ENCODE measurements around the gene NLE1.
"Not testable (repeated sequence)": the region's sequence is repeated elsewhere in the genome, so short reads cannot be mapped to it uniquely, and the experiment has no call there.

Gene NLE1

DNA sequence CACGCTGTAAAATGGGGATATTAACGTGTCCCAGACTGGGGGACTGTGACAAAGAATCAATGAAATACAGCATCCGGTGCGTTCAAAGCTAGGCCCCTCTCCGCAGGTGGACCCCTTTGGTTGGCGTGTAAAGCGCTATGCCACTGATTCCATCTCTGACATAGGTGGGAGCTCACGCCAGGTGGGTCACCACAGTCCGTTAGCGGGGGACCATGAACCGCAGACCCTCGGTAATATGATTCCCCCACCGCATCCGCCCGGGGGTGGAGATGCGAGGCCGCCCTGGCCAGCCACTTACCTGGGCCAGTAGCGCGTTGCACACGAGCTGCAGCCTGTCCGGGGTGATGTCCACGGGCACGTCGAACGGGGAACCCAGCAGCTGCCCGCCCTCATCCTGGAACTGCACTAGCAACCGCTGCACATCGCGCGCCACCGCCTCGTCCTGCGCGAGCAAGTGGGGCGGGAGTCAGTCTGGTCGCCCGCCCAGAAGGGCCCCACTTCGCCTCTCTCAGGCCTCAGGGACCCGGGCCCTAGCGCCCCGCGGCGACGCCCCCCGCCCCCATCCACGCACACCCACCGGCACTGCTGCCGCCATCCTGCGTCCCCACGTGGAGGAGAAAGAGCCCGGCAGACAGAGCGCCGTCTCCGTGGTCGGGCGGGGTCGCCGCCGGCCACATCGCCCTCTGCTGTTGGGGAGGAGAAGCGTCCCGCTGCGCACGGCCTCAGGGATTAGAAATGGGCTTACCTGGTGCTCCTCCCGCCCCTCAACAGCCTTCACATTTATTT, at the start of gene NLE1:
Gene NLE1 (minus strand): TSS at position 623 of the 786 bp plus-strand sequence. CDS start 28 bp downstream, at position 595.
- peak; percentile 81 for DNase-seq

- no peak for DNase-seq
Observed at GRCh38 chr17:35191001-35191695, 49.0 kb upstream of the NLE1 start.

GRCh38 chr17:35189291-35189690, 47.2 kb upstream of the NLE1 start:
- no peak for DNase-seq

- DNase-seq = no peak
Observed at GRCh38 chr17:35188111-35188510, 46.0 kb upstream of the NLE1 start.

- no peak for DNase-seq
Observed at GRCh38 chr17:35187481-35187880, 45.4 kb upstream of the NLE1 start.

DNA sequence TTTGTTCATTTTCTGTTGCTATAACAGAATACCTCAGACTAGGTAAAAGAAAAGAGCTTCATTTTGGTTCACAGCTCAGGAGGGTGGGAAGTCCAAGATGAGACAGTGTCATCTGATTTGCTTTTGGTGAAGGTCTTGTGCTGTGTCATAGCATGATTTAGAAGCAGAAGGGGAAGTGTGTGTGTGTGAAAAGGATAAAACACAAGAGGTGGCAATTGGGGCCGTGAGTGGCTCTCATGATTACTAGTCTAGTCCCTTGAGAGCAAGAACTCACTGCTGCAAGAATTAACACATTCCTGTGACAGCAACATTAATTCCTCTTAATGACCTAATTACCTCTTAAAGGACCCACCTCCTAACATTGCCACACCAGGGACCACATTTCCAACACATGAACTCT, 43.7 kb upstream of the NLE1 start:
- no peak for DNase-seq

DNA sequence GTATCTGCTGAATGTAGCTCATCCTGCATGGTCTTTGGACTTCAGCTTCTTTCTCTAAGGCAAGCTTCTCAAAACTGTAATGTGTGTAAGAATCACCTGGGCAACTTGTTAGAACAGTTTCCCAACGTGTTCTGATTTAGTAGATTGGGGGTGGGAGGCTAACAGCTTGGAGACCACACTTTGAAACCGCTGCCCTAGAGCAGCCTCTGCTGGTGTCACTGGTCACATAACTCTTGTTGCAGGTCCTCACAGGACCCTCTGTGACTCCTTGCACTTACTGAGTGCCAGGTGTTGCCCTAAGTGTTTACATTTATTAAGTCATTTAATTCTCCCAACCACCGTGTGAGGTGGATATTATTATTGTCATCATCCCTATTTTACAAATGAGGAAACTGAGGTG, 42.2 kb upstream of the NLE1 start:
- no peak for DNase-seq

DNA sequence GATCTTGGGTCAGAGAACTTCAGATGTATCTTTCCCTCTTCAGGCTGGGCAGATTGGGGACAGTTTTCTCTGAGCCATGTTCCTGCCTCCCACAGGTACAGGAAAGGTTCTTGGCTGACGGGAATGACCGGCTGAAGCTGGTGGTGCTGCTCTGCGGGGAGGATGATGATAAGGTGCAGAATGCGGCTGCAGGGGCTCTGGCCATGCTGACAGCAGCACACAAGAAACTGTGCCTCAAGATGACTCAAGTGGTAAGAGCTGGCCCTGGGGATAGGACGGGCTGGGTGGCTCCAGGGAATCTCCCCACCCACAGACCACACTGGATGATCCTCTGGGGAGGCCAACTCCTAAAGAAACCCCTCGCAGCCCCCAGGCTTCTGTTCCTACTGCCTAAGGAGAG, 41.2 kb upstream of the NLE1 start:
- no peak for DNase-seq

GRCh38 chr17:35179379-35179778, 37.3 kb upstream of the NLE1 start:
- not testable (repeated sequence) for DNase-seq

- DNase-seq = no peak
Observed at GRCh38 chr17:35176897-35177296, 34.8 kb upstream of the NLE1 start.

GRCh38 chr17:35175638-35176415, 33.7 kb upstream of the NLE1 start:
- no peak for DNase-seq

- no peak for DNase-seq
Observed at GRCh38 chr17:35174835-35175334, 32.8 kb upstream of the NLE1 start.

GRCh38 chr17:35172321-35172720, 30.2 kb upstream of the NLE1 start:
- not testable (repeated sequence) for DNase-seq

GRCh38 chr17:35171834-35172233, 29.7 kb upstream of the NLE1 start:
- DNase-seq = no peak

GRCh38 chr17:35170968-35171771, 29.1 kb upstream of the NLE1 start:
- DNase-seq = peak; percentile 15

- DNase-seq = no peak
Observed at GRCh38 chr17:35169835-35170363, 27.8 kb upstream of the NLE1 start.

- DNase-seq = no peak
Observed at GRCh38 chr17:35167666-35168065, 25.6 kb upstream of the NLE1 start.

DNA sequence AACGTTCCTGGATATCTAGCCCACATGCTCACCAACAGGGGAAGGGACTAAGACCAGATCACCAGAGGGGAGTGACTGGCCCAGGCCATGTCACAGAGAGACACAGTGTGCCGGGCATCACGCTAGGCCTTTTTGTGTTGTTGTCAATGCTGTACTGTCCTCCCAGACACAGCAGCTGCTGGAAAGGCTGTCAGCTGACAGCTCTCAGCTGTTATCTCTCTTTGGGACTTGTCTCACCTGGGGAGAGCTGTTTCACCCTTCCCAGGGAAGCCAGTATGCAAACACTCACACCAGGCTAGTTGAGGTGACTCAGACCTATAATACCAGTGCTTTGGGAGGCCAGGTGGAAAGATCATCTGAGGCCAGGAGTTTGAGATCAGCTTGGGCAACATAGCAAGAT, 24.9 kb upstream of the NLE1 start:
- no peak for DNase-seq

DNA sequence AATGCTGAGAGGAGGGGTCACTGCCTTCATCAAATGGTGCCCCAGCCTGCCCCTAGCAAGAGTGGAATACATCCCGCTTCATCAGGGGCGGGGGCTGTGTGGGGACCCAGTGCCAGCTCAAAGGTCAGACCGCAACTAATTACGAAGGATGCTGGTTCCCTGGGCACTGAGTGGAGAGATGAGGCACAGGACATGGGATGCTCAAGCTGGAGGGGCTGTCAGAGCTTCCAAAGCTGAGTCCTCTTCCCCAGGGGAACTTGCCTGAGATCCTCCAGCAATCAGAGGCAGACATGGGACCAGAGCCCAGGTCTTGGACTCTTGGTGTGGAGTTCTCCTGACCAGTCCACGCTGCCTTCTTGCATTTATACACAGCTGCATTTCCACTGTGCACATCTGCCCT, 24.4 kb upstream of the NLE1 start:
- DNase-seq = no peak

- DNase-seq = no peak
Observed at GRCh38 chr17:35164716-35165115, 22.6 kb upstream of the NLE1 start.

DNA sequence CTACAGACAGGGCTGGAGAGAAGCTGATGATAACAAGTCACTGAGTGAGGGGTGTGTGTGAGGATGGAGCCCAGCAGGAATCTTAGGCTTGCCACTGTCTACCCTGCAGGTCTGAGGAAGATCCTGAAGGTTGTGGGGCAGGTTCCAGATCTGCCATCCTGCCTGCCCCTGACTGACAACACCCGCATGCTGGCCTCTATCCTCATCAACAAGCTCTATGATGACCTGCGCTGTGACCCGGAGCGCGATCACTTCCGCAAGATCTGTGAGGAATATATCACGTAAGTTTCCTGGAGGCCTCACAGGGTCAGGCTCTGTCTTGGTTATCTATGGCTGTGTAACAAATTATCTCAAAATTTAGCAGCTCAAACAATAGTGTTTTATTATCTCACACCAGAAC, 21.8 kb upstream of the NLE1 start:
- no peak for DNase-seq

DNA sequence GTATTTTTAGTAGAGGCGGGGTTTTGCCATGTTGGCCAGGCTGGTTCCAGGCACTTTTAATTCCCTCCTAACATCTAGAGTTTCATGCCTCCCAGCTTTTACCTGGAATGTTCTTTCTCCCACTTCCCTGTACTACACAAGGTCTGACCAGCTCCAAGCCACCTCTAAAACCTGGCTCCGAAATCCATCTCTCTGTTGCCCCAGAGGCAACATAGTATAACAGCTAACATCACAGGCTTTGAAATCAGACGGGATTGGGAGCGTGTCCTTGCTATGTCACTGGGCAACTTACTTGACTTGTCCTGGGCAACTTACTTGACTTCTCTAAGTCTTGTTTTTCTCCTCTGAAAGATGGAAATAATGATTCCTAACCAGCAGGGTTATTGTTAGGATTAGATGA, 20.7 kb upstream of the NLE1 start:
- no peak for DNase-seq

Data from NK-92 treated with Interleukin-12 subunit alpha and Interleukin-12 subunit beta, amount 100 ng/mL, for 24 hours (cell line).